HG03575 (cell line): ENCODE results near the gene OXCT2.
"Not testable (repeated sequence)": the region's sequence is repeated elsewhere in the genome, so short reads cannot be mapped to it uniquely, and the experiment has no call there.

Experiments
- ATAC-seq: cut with Tn5 transposase; IDR thresholded peaks from one replicate; pipeline ENCODE4 v1.9.1; 2021; ENCODE audit not compliant: unreplicated experiment, insufficient number of reproducible peaks, low FRiP score; ENCODE audit errors: extremely low read depth

The OXCT2 gene

GRCh38 chr1:39771022-39771532 lies at the start of gene OXCT2:
Gene OXCT2, minus strand, starts transcription at chr1:39771348. Its CDS starts 93 bp downstream, at chr1:39771255.
- ATAC-seq, result not testable (repeated sequence)

GRCh38 chr1:39819091-39819812 lies 48.1 kb upstream of the OXCT2 start:
- ATAC-seq, result no peak

GRCh38 chr1:39818482-39818881 lies 47.3 kb upstream of the OXCT2 start:
- ATAC-seq, result no peak

GRCh38 chr1:39817091-39817932 lies 46.2 kb upstream of the OXCT2 start:
- ATAC-seq, result not testable (repeated sequence)

GRCh38 chr1:39816415-39817090 lies 45.4 kb upstream of the OXCT2 start:
- no peak for ATAC-seq

GRCh38 chr1:39812913-39813312 lies 41.8 kb upstream of the OXCT2 start:
- no peak for ATAC-seq

- no peak for ATAC-seq
Measured at GRCh38 chr1:39808784-39809517, 37.8 kb upstream of the OXCT2 start.

- no peak for ATAC-seq
Measured at GRCh38 chr1:39805385-39805784, 34.2 kb upstream of the OXCT2 start.

GRCh38 chr1:39802496-39803260 lies 31.5 kb upstream of the OXCT2 start:
- no peak for ATAC-seq

- ATAC-seq, result no peak
Measured at GRCh38 chr1:39800471-39800835, 29.3 kb upstream of the OXCT2 start.

GRCh38 chr1:39799770-39800470 lies 28.8 kb upstream of the OXCT2 start:
- no peak for ATAC-seq

- not testable (repeated sequence) for ATAC-seq
Measured at GRCh38 chr1:39798859-39799769, 28.0 kb upstream of the OXCT2 start.

- no peak for ATAC-seq
Measured at GRCh38 chr1:39795651-39796050, 24.5 kb upstream of the OXCT2 start.

GRCh38 chr1:39791838-39792237 lies 20.7 kb upstream of the OXCT2 start:
- no peak for ATAC-seq

GRCh38 chr1:39789571-39790110 lies 18.5 kb upstream of the OXCT2 start:
- no peak for ATAC-seq

GRCh38 chr1:39788758-39789570 lies 17.8 kb upstream of the OXCT2 start, which contains the start of gene BMP8B:
Gene BMP8B, minus strand, starts transcription at chr1:39788865. Its CDS starts 380 bp downstream, at chr1:39788485.
- no peak for ATAC-seq
